ENCODE measurements around the gene IFNA10.
"Not testable (repeated sequence)": the region's sequence is repeated elsewhere in the genome, so short reads cannot be mapped to it uniquely, and the experiment has no call there.

Gene IFNA10

GRCh38 chr9:21207043-21207442, at the start of gene IFNA10:
Gene IFNA10 (minus strand): TSS chr9:21207143. CDS start chr9:21207097, 46 bp downstream.
- not testable (repeated sequence) for DNase-seq

- no peak for DNase-seq
Observed at GRCh38 chr9:21255538-21256212, 48.7 kb upstream of the IFNA10 start.

- no peak for DNase-seq
Observed at GRCh38 chr9:21252721-21253547, 46.0 kb upstream of the IFNA10 start.

GRCh38 chr9:21251638-21252037, 44.7 kb upstream of the IFNA10 start:
- no peak for DNase-seq

- DNase-seq = no peak
Observed at GRCh38 chr9:21251190-21251589, 44.2 kb upstream of the IFNA10 start.

- DNase-seq = no peak
Observed at GRCh38 chr9:21244836-21245235, 37.9 kb upstream of the IFNA10 start.

- DNase-seq = no peak
Observed at GRCh38 chr9:21239911-21240310, 33.0 kb upstream of the IFNA10 start, which contains the start of gene IFNA14. Gene IFNA14 (minus strand): TSS chr9:21240005. CDS start chr9:21239935, 70 bp downstream.

- not testable (repeated sequence) for DNase-seq
Observed at GRCh38 chr9:21236360-21236714, 29.4 kb upstream of the IFNA10 start.

- DNase-seq = peak; percentile 7
Observed at GRCh38 chr9:21235468-21236359, 28.8 kb upstream of the IFNA10 start.

GRCh38 chr9:21234153-21234687, 27.3 kb upstream of the IFNA10 start:
- DNase-seq = no peak

- DNase-seq = no peak
Observed at GRCh38 chr9:21233258-21233657, 26.3 kb upstream of the IFNA10 start.

- no peak for DNase-seq
Observed at GRCh38 chr9:21228122-21228521, 21.2 kb upstream of the IFNA10 start, which contains the start of gene IFNA17. Gene IFNA17 (minus strand): TSS chr9:21228222. CDS start chr9:21228173, 49 bp downstream.

- not testable (repeated sequence) for DNase-seq
Observed at GRCh38 chr9:21217211-21217610, 10.3 kb upstream of the IFNA10 start, which contains the start of gene IFNA16. Gene IFNA16 (minus strand): TSS chr9:21217311. CDS start chr9:21217305, 6 bp downstream.

GRCh38 chr9:21213411-21214326, 6.7 kb upstream of the IFNA10 start:
- DNase-seq = not testable (repeated sequence)

GRCh38 chr9:21212160-21212559, 5.2 kb upstream of the IFNA10 start:
- not testable (repeated sequence) for DNase-seq

- DNase-seq = not testable (repeated sequence)
Observed at GRCh38 chr9:21210782-21211181, 3.8 kb upstream of the IFNA10 start.

- no peak for DNase-seq
Observed at GRCh38 chr9:21210311-21210710, 3.4 kb upstream of the IFNA10 start.

GRCh38 chr9:21205204-21205603, 1.7 kb downstream of the IFNA10 start:
- no peak for DNase-seq

- DNase-seq = not testable (repeated sequence)
Observed at GRCh38 chr9:21202105-21202504, 4.8 kb downstream of the IFNA10 start, which contains the start of gene IFNA7. Gene IFNA7 (minus strand): TSS chr9:21202205. CDS start chr9:21202165, 40 bp downstream.

GRCh38 chr9:21194867-21195776, 11.8 kb downstream of the IFNA10 start:
- not testable (repeated sequence) for DNase-seq
